Caco-2 (cell line): ENCODE data around the gene ODF2. TPM values are rescaled to one million over a fixed set of nuclear protein-coding genes. Genes with fewer than 3 reads are reported as not detected.

Source experiments
- BruUV-seq: library from RNA; stranded (reverse); fragments of 400-500 nt; replicated peaks from 2 replicates; lab custom pipeline; 2021; lab: Mats Ljungman, UMichigan
- CTCF ChIA-PET: fragments of 300-600 bp; sonication (Branson Sonifier 250); formaldehyde crosslinking; loops from one replicate; lab custom pipeline; 2022; ENCODE audit warnings: antibody characterized with exemption; lab: Charles Lee
- POLR2A ChIA-PET: fragments of 300-600 bp; sonication (Branson Sonifier 250); formaldehyde crosslinking; loops from one replicate; lab custom pipeline; 2022; ENCODE audit warnings: antibody characterized with exemption; lab: Charles Lee
- DNase-seq, 2 experiments: peaks; one replicate each; pipeline versions ENCODE4 v3.0.0 to v3.0.0-alpha.2; 2020 to 2022
- H3K27me3 ChIP-seq: replicated peaks from 2 replicates; pipeline ENCODE4 v1.6.0; 2011; ENCODE audit warnings: low read length; ENCODE audit not compliant: control insufficient read depth, insufficient read depth
- H3K36me3 ChIP-seq: 2 replicates; pipeline ENCODE4 v1.5.1; 2011; ENCODE audit warnings: low read length; ENCODE audit not compliant: control insufficient read depth, insufficient read depth
- H3K4me1 ChIP-seq: fragments of 250-450 bp; sonication (Bioruptor Pico); 2 replicates; pipeline ENCODE4 v1.5.1; 2020; ENCODE audit warnings: mild to moderate bottlenecking
- H3K4me3 ChIP-seq: 2 replicates; pipeline ENCODE4 v1.5.1; 2011; ENCODE audit warnings: low read depth, mild to moderate bottlenecking, control low read depth, low read length
- H3K9me3 ChIP-seq: fragments of 250-450 bp; sonication (Bioruptor Pico); 2 replicates; pipeline ENCODE4 v1.5.1; 2020; ENCODE audit warnings: mild to moderate bottlenecking, moderate library complexity
- H3K27ac Mint-ChIP-seq: one replicate; pipeline ENCODE4 v1.8.0; 2022; ENCODE audit warnings: mixed read lengths; ENCODE audit not compliant: unreplicated experiment
- H3K27me3 Mint-ChIP-seq: one replicate; pipeline ENCODE4 v1.8.0; 2022; ENCODE audit warnings: mixed read lengths; ENCODE audit not compliant: insufficient read depth, unreplicated experiment
- H3K36me3 Mint-ChIP-seq: one replicate; pipeline ENCODE4 v1.8.0; 2022; ENCODE audit warnings: mild to moderate bottlenecking, mixed read lengths; ENCODE audit not compliant: insufficient read depth, unreplicated experiment
- H3K4me1 Mint-ChIP-seq: one replicate; pipeline ENCODE4 v1.8.0; 2022; ENCODE audit warnings: low read depth, mixed read lengths; ENCODE audit not compliant: unreplicated experiment
- H3K4me3 Mint-ChIP-seq: one replicate; pipeline ENCODE4 v1.8.0; 2022; ENCODE audit warnings: mild to moderate bottlenecking, moderate library complexity, mixed read lengths; ENCODE audit not compliant: unreplicated experiment
- H3K9me3 Mint-ChIP-seq: one replicate; pipeline ENCODE4 v1.8.0; 2022; ENCODE audit warnings: mixed read lengths; ENCODE audit not compliant: unreplicated experiment
- intact Hi-C: fragments of 100-400 bp; cut with micrococcal nuclease; formaldehyde crosslinking; loops from one replicate; pipeline ENCODE4 v1.10.0; 2022; ENCODE audit not compliant: unreplicated experiment
- total RNA-seq: library from RNA; stranded (reverse); gene quantifications from 2 replicates; pipeline ENCODE4 v1.2.3, GENCODE V29; 2022
- TF ChIP-seq, protein P1 (sequence below), 2 experiments: fragments of 200-600 bp in 1 of 2; IDR thresholded peaks; 1 replicate in 1 of 2; 2 replicates in 1 of 2; pipeline versions ENCODE4 v1.5.1 to v1.8.0; 2011 to 2022; ENCODE audit warnings: antibody characterized with exemption in 1 of 2, control low read depth in 1 of 2, inconsistent platforms in 1 of 2, low read depth in 1 of 2, low read length in 1 of 2, mild to moderate bottlenecking in 1 of 2, moderate library complexity in 1 of 2; ENCODE audit not compliant: insufficient read depth in 1 of 2, severe bottlenecking in 1 of 2, unreplicated experiment in 1 of 2

The ODF2 gene
- total RNA-seq, 1 experiment from 2014 or later, result 34.9 TPM

DNA sequence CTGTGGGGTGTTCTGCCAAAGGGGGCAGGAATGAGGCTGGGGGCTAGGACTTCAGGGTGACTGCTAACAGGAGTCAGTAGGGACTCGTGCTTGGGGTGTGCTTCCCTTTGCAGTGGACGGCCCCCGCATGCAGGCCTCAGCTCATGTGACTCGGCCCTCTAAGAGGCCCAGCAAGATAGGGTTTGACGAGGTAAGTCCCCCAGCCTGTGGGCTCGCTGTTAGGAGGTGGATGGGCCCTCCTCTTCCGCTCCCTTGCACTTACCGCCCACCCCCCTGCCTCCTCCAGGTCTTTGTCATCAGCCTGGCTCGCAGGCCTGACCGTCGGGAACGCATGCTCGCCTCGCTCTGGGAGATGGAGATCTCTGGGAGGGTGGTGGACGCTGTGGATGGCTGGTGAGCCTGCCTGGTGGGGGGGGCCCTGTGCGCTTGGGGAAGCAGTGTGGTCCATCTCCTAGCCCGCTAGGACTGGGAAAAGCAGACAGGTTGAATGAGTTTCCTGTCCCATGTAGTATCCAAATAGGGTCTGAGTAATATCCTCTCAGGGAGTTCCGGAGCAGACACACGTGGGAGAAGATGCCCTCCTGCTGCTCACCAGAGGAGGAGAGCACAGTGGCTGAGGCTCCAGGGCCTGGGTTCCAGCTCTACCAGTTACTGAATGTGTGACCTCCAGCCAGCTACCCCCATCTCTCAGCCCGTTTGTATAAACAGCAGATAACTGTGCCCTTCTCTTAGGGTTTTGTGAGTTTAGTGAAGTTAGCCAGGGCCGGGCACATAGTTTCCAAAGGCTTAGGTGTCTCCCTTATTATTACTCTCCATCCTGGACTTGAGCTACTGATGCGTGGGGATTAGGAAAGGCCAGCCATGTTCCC lies 26.9 kb upstream of the ODF2 start:
- ChIA-PET POLR2A (no interaction called here), CTCF (interaction anchor here (0.5 to 1.2 kb wide), 2 partner anchors 9 to 134 kb away, joined by 5 to 9 read pairs; partner anchors contain the start of gene CERCAM)
- no peaks in the 10 kb centered on the region for H3K4me1 ChIP-seq
- H3K9me3 ChIP-seq, result no peaks in the 10 kb centered on the region
- DNase-seq, result no peak
- no peak overlapping the region for H3K4me3 Mint-ChIP-seq
- intact Hi-C loops, result no loop called here
- no peaks in the 10 kb centered on the region for H3K36me3 ChIP-seq
- no peaks in the 10 kb centered on the region for H3K4me1 Mint-ChIP-seq
- TF ChIP-seq, protein P1, sequence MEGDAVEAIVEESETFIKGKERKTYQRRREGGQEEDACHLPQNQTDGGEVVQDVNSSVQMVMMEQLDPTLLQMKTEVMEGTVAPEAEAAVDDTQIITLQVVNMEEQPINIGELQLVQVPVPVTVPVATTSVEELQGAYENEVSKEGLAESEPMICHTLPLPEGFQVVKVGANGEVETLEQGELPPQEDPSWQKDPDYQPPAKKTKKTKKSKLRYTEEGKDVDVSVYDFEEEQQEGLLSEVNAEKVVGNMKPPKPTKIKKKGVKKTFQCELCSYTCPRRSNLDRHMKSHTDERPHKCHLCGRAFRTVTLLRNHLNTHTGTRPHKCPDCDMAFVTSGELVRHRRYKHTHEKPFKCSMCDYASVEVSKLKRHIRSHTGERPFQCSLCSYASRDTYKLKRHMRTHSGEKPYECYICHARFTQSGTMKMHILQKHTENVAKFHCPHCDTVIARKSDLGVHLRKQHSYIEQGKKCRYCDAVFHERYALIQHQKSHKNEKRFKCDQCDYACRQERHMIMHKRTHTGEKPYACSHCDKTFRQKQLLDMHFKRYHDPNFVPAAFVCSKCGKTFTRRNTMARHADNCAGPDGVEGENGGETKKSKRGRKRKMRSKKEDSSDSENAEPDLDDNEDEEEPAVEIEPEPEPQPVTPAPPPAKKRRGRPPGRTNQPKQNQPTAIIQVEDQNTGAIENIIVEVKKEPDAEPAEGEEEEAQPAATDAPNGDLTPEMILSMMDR (IDR thresholded peaks at IDR 0.05; ENCODE audit: insufficient read depth in 1 of 2, low read depth in 1 of 2, low read length in 1 of 2, severe bottlenecking in 1 of 2, unreplicated experiment in 1 of 2), result no peak
- no peaks in the 10 kb centered on the region for H3K27me3 Mint-ChIP-seq
- no peak overlapping the region for H3K4me3 ChIP-seq
- H3K36me3 Mint-ChIP-seq, result no peaks in the 10 kb centered on the region
- no peak overlapping the region for H3K27ac Mint-ChIP-seq
- no peaks in the 10 kb centered on the region for H3K27me3 ChIP-seq
- no TSS peak for BruUV-seq
- H3K9me3 Mint-ChIP-seq, result no peaks in the 10 kb centered on the region

DNA sequence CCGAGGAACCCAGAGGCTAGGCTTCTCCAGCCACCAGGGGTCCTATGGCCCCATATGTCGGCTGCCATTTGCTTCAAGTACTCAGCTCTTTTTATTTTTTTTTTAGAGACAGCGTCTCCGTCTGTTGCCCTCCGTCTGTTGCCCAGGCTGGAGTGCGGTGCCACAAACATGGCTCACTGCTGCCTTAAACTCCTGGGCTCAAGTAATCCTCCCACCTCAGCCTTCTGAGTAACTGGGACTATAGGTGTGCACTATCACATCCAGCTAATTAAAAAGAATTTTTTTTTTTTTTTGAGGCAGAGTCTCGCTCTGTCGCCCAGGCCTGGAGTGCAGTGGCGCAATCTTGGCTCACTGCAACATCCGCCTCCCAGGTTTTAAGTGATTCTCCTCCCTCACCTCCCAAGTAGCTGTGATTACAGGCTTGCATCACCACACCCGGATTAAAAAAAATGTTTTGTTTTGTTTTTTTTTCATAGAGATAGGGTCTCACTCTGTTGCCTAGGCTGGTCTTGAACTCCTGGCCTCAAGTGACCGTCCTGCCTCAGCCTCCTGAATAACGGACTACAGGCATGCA lies 26.2 kb upstream of the ODF2 start:
- H3K36me3 Mint-ChIP-seq, result no peaks in the 10 kb centered on the region
- no peak for DNase-seq
- Histone ChIP-seq H3K27me3 (no peaks in the 10 kb centered on the region), H3K9me3 (no peaks in the 10 kb centered on the region), H3K4me3 (no peak overlapping the region), H3K36me3 (no peaks in the 10 kb centered on the region), H3K4me1 (no peaks in the 10 kb centered on the region)
- TF ChIP-seq, protein P1 (IDR thresholded peaks at IDR 0.05; ENCODE audit: insufficient read depth in 1 of 2, low read depth in 1 of 2, low read length in 1 of 2, severe bottlenecking in 1 of 2, unreplicated experiment in 1 of 2), result no peak
- no peak overlapping the region for H3K27ac Mint-ChIP-seq
- no peaks in the 10 kb centered on the region for H3K4me1 Mint-ChIP-seq
- H3K4me3 Mint-ChIP-seq, result no peak overlapping the region
- intact Hi-C loops, result no loop called here
- no peaks in the 10 kb centered on the region for H3K9me3 Mint-ChIP-seq
- POLR2A ChIA-PET, result no interaction called here
- CTCF ChIA-PET, result interaction anchor here (1.2 kb wide), 1 partner anchor 9 kb away, joined by 9 read pairs; the partner anchor contains the start of gene CERCAM
- BruUV-seq, result no TSS peak
- H3K27me3 Mint-ChIP-seq, result no peaks in the 10 kb centered on the region

- DNase-seq, result no peak
- no peaks in the 10 kb centered on the region for H3K36me3 ChIP-seq
- CTCF ChIA-PET, result no interaction called here
- H3K4me3 ChIP-seq, result no peak overlapping the region
- no peaks in the 10 kb centered on the region for H3K27me3 Mint-ChIP-seq
- H3K9me3 Mint-ChIP-seq, result no peaks in the 10 kb centered on the region
- TF ChIP-seq, protein P1 (IDR thresholded peaks at IDR 0.05; ENCODE audit: insufficient read depth in 1 of 2, low read depth in 1 of 2, low read length in 1 of 2, severe bottlenecking in 1 of 2, unreplicated experiment in 1 of 2), result no peak
- no peaks in the 10 kb centered on the region for H3K4me1 Mint-ChIP-seq
- no peaks in the 10 kb centered on the region for H3K36me3 Mint-ChIP-seq
- POLR2A ChIA-PET, result no interaction called here
- no TSS peak for BruUV-seq
- intact Hi-C loops, result no loop called here
- no peaks in the 10 kb centered on the region for H3K27me3 ChIP-seq
- H3K27ac Mint-ChIP-seq, result no peak overlapping the region
- no peaks in the 10 kb centered on the region for H3K4me1 ChIP-seq
- H3K9me3 ChIP-seq, result no peaks in the 10 kb centered on the region
- no peak overlapping the region for H3K4me3 Mint-ChIP-seq
Observed at GRCh38 chr9:128431207-128431606, 24.6 kb upstream of the ODF2 start.
